GM12878 (cell line): ENCODE data around the gene GPHB5. TPM values are rescaled to one million over a fixed set of nuclear protein-coding genes. Genes with fewer than 3 reads are reported as not detected.

Experiments
- ATAC-seq: fragments of 200-7000 bp; cut with Tn5 transposase; 3 replicates; pipeline ENCODE4 v1.9.1; 2020; ENCODE audit warnings: mild to moderate bottlenecking, moderate library complexity
- BruUV-seq: library from RNA; stranded (reverse); fragments of 400-500 nt; replicated peaks from 2 replicates; lab custom pipeline; 2021; lab: Mats Ljungman, UMichigan
- CTCF ChIA-PET: fragments of 300-600 bp; sonication (Branson Sonifier 250); formaldehyde crosslinking; extraction: SDS; loops from one replicate; lab custom pipeline; 2021; ENCODE audit warnings: inconsistent platforms; lab: Yijun Ruan, JAX
- POLR2A ChIA-PET: fragments of 350-600 bp; formaldehyde crosslinking; extraction: SDS; loops from one replicate; lab custom pipeline; 2021; ENCODE audit warnings: inconsistent platforms; lab: Charles Lee
- RAD21 ChIA-PET: fragments of 300-600 bp; sonication (Branson Sonifier 250); formaldehyde crosslinking; loops from one replicate; lab custom pipeline; 2023; ENCODE audit warnings: antibody characterized with exemption; ENCODE audit not compliant: unreplicated experiment; lab: Charles Lee
- SMC1A ChIA-PET: fragments of 300-600 bp; sonication (Branson Sonifier 250); formaldehyde crosslinking; loops from one replicate; lab custom pipeline; 2023; ENCODE audit not compliant: unreplicated experiment, uncharacterized antibody; lab: Charles Lee
- DNase-seq: peaks from one replicate; pipeline ENCODE4 v3.0.0-alpha.2; 2011; ENCODE audit warnings: low read depth, low spot score
- FAIRE-seq: peaks from 3 replicates; lab custom pipeline; 2011; peaks lifted over from hg19 to GRCh38; lab: Jason Lieb, UNC
- H2AFZ ChIP-seq: 2 replicates; pipeline ENCODE4 v1.6.0; 2011; ENCODE audit warnings: low read depth, low read length, control low read depth; ENCODE audit not compliant: control insufficient read depth
- H3K27ac ChIP-seq: 2 replicates; pipeline ENCODE4 v1.5.1; 2011; ENCODE audit warnings: control low read depth; ENCODE audit not compliant: control insufficient read depth, insufficient read depth
- H3K27me3 ChIP-seq, 2 experiments: replicated peaks in 1 of 2; 2 replicates each; pipeline versions ENCODE4 v1.6.0 to v1.6.1; 2011; ENCODE audit warnings: low read length in 1 of 2; ENCODE audit not compliant: control insufficient read depth in 2 of 2, insufficient read depth in 2 of 2
- H3K36me3 ChIP-seq, 2 experiments: 2 replicates each; pipeline ENCODE4 v1.5.1; 2011; ENCODE audit warnings: low read length in 1 of 2; ENCODE audit not compliant: control insufficient read depth in 2 of 2, insufficient read depth in 2 of 2
- H3K4me1 ChIP-seq: 2 replicates; pipeline ENCODE4 v1.6.1; 2011; ENCODE audit warnings: mild to moderate bottlenecking, low read length, moderate library complexity, mixed read lengths; ENCODE audit not compliant: control insufficient read depth, insufficient read depth
- H3K4me2 ChIP-seq: 2 replicates; pipeline ENCODE4 v1.6.0; 2011; ENCODE audit warnings: control low read depth; ENCODE audit not compliant: control insufficient read depth, insufficient read depth
- H3K4me3 ChIP-seq: fragments of 200-600 bp; sonication (generic); 2 replicates; pipeline ENCODE4 v1.5.1; 2016
- H3K79me2 ChIP-seq: 2 replicates; pipeline ENCODE4 v1.6.0; 2011; ENCODE audit warnings: low read length; ENCODE audit not compliant: control insufficient read depth, insufficient read depth
- H3K9ac ChIP-seq: 2 replicates; pipeline ENCODE4 v1.8.0; 2011; ENCODE audit warnings: low read length, control low read depth, mixed read lengths; ENCODE audit not compliant: control insufficient read depth, insufficient read depth
- H3K9me3 ChIP-seq: replicated peaks from 3 replicates; pipeline ENCODE4 v1.5.1; 2011; ENCODE audit warnings: mild to moderate bottlenecking, low read length; ENCODE audit not compliant: control insufficient read depth, insufficient read depth
- H4K20me1 ChIP-seq: 2 replicates; pipeline ENCODE4 v1.6.0; 2011; ENCODE audit not compliant: control insufficient read depth, insufficient read depth
- BHLHE40 ChIP-seq, 2 experiments: fragments of 450-650 bp in 1 of 2; IDR thresholded peaks; 2 replicates each; pipeline ENCODE4 v1.6.1; 2011 to 2017; ENCODE audit warnings: low read depth in 2 of 2, borderline replicate concordance in 1 of 2, improper control_type of control experiment in 1 of 2, low read length in 1 of 2, mild to moderate bottlenecking in 1 of 2
- CEBPB ChIP-seq, 2 experiments: fragments of 150-350 bp in 1 of 2; IDR thresholded peaks; 2 replicates each; pipeline ENCODE4 v1.6.1; 2012 to 2014; ENCODE audit warnings: low read depth in 2 of 2, low read length in 2 of 2, borderline replicate concordance in 1 of 2, inconsistent platforms in 1 of 2
- DPF2 ChIP-seq: fragments of 450-650 bp; IDR thresholded peaks from 2 replicates; pipeline ENCODE4 v1.6.1; 2017; ENCODE audit warnings: mild to moderate bottlenecking
- EZH2 ChIP-seq: IDR thresholded peaks from 2 replicates; pipeline ENCODE4 v1.6.1; 2012; ENCODE audit warnings: low read depth, mild to moderate bottlenecking, control low read depth, inconsistent platforms, low read length, borderline replicate concordance; ENCODE audit not compliant: control insufficient read depth
- FOXK2 ChIP-seq: fragments of 450-650 bp; IDR thresholded peaks from 2 replicates; pipeline ENCODE4 v1.6.1; 2017; ENCODE audit warnings: mild to moderate bottlenecking, moderate library complexity
- MTA3 ChIP-seq: IDR thresholded peaks from 2 replicates; pipeline ENCODE4 v1.6.1; 2012; ENCODE audit warnings: low read length, inconsistent platforms, borderline replicate concordance
- RAD21 ChIP-seq: IDR thresholded peaks from 2 replicates; pipeline ENCODE4 v1.6.1; 2011; ENCODE audit warnings: mild to moderate bottlenecking, low read depth, low read length, moderate library complexity; ENCODE audit not compliant: insufficient read depth
- RAD51 ChIP-seq: fragments of 450-650 bp; IDR thresholded peaks from 2 replicates; pipeline ENCODE4 v1.6.1; 2016; ENCODE audit warnings: moderate library complexity, mild to moderate bottlenecking, inconsistent platforms
- RFX5 ChIP-seq: IDR thresholded peaks from 2 replicates; pipeline ENCODE4 v1.6.1; 2011; ENCODE audit warnings: low read depth, low read length, improper control_type of control experiment
- SREBF1 ChIP-seq: IDR thresholded peaks from 2 replicates; pipeline ENCODE4 v1.6.1; 2012; ENCODE audit warnings: mild to moderate bottlenecking, low read length
- ZZZ3 ChIP-seq: IDR thresholded peaks from 2 replicates; pipeline ENCODE4 v1.6.1; 2011; ENCODE audit warnings: low read depth; ENCODE audit not compliant: control insufficient read depth, insufficient read length
- WGBS: methylation state at CpG from one replicate; pipeline ENCODE4 v1.1.6; 2016; ENCODE audit warnings: low lambda C conversion rate; ENCODE audit not compliant: insufficient replicate concordance, insufficient coverage; ENCODE audit errors: missing lambda C conversion rate; 5-methylcytosine and 5-hydroxymethylcytosine counted together
- in situ Hi-C: fragments of 300-500 bp; cut with MboI; formaldehyde crosslinking; loops from 9 replicates; pipeline ENCODE4 v1.14.3; 2018; ENCODE audit warnings: mixed read lengths
- intact Hi-C: fragments of 100-400 bp; cut with micrococcal nuclease; formaldehyde crosslinking; loops from one replicate; pipeline ENCODE4 v1.14.2; 2022; ENCODE audit not compliant: unreplicated experiment
- polyA plus RNA-seq, 11 experiments: library from polyadenylated mRNA; depleted of rRNA in 4 of 11; unstranded in 6 of 11; stranded (reverse) in 5 of 11; fragments of >200 nt; fragmentation: Nextera tagmentation in 4 of 11; fragmentation: Illumina TruSeq in 1 of 11; extraction: Ambion mirVana in 4 of 11; extraction: Trizol in 1 of 11; gene quantifications; 1 replicate in 1 of 11; 2 replicates in 10 of 11; pipeline versions ENCODE4 v1.2.1 to v1.2.3, GENCODE V29; 2011 to 2016; ENCODE audit warnings: inconsistent platforms in 2 of 11, missing spikeins in 2 of 11, low read depth in 1 of 11
- total RNA-seq, 4 experiments: library from RNA; depleted of rRNA in 3 of 4; stranded (reverse); fragments of >200 nt in 3 of 4; fragmentation: Illumina TruSeq in 1 of 4; extraction: Trizol in 1 of 4; gene quantifications; 2 replicates each; pipeline versions ENCODE4 v1.2.1 to v1.2.3, GENCODE V29; 2013 to 2021
- TF ChIP-seq, protein P1 (sequence below), 3 experiments: IDR thresholded peaks in 2 of 3; conservative IDR thresholded peaks in 1 of 3; 2 replicates each; pipeline ENCODE4 v1.5.1; 2011; ENCODE audit warnings: low read depth in 3 of 3, low read length in 3 of 3, mild to moderate bottlenecking in 3 of 3, control low read depth in 2 of 3, moderate library complexity in 2 of 3, inconsistent platforms in 1 of 3, mixed read lengths in 1 of 3; ENCODE audit not compliant: control insufficient read depth in 2 of 3, insufficient read depth in 1 of 3; ENCODE audit errors: extremely low read depth in 1 of 3
- TF ChIP-seq, protein P2 (sequence below): fragments of 450-650 bp; IDR thresholded peaks from 2 replicates; pipeline ENCODE4 v1.6.1; 2016; ENCODE audit warnings: mild to moderate bottlenecking, moderate library complexity, borderline replicate concordance

GPHB5 gene
- total and polyA plus RNA-seq, 10 of the 15 experiments (the other 5 are each of a cell fraction or from before 2014, with no cell fraction given) = not detected

DNA sequence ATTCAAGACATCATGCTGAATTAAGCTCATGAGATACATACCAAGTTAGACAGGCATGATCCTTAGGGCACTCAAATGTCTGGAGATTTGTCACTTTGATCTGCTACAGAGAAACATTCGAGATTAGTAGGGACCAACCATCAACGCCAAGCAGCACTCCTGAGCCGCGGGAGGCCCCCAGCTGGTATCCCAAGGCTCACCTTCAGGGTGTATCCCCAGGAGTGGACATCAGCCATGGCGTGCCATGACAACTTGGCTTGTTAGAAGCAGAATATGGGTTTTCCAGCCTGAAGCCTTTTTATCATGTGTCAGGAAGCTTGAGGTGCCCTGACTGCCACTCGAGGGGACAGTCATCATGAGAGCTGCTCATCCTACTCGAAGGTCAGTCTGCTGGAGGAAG is 39.1 kb upstream of the GPHB5 start:
- SMC1A ChIA-PET = no interaction called here
- no peak for FAIRE-seq
- WGBS = 42% methylated on average over 7 of the region's 7 CpGs
- Histone ChIP-seq H2AFZ (no peak overlapping the region), H3K9me3 (no peaks in the 10 kb centered on the region), H3K27me3 (no peaks in the 10 kb centered on the region), H3K79me2 (no peaks in the 10 kb centered on the region), H3K27ac (no peak overlapping the region), H3K4me3 (no peak overlapping the region), H4K20me1 (no peaks in the 10 kb centered on the region), H3K36me3 (no peaks in the 10 kb centered on the region), H3K4me1 (no peaks in the 10 kb centered on the region), H3K4me2 (no peak overlapping the region), H3K9ac (no peak overlapping the region)
- TF ChIP-seq, protein P1, sequence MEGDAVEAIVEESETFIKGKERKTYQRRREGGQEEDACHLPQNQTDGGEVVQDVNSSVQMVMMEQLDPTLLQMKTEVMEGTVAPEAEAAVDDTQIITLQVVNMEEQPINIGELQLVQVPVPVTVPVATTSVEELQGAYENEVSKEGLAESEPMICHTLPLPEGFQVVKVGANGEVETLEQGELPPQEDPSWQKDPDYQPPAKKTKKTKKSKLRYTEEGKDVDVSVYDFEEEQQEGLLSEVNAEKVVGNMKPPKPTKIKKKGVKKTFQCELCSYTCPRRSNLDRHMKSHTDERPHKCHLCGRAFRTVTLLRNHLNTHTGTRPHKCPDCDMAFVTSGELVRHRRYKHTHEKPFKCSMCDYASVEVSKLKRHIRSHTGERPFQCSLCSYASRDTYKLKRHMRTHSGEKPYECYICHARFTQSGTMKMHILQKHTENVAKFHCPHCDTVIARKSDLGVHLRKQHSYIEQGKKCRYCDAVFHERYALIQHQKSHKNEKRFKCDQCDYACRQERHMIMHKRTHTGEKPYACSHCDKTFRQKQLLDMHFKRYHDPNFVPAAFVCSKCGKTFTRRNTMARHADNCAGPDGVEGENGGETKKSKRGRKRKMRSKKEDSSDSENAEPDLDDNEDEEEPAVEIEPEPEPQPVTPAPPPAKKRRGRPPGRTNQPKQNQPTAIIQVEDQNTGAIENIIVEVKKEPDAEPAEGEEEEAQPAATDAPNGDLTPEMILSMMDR (IDR thresholded peaks at IDR 0.05 in 2 of 3, conservative IDR thresholded peaks at IDR 0.05 in 1 of 3; ENCODE audit: control insufficient read depth in 2 of 3, extremely low read depth in 1 of 3, insufficient read depth in 1 of 3, low read depth in 3 of 3, low read length in 3 of 3) = no peak
- TF ChIP-seq, protein P2, sequence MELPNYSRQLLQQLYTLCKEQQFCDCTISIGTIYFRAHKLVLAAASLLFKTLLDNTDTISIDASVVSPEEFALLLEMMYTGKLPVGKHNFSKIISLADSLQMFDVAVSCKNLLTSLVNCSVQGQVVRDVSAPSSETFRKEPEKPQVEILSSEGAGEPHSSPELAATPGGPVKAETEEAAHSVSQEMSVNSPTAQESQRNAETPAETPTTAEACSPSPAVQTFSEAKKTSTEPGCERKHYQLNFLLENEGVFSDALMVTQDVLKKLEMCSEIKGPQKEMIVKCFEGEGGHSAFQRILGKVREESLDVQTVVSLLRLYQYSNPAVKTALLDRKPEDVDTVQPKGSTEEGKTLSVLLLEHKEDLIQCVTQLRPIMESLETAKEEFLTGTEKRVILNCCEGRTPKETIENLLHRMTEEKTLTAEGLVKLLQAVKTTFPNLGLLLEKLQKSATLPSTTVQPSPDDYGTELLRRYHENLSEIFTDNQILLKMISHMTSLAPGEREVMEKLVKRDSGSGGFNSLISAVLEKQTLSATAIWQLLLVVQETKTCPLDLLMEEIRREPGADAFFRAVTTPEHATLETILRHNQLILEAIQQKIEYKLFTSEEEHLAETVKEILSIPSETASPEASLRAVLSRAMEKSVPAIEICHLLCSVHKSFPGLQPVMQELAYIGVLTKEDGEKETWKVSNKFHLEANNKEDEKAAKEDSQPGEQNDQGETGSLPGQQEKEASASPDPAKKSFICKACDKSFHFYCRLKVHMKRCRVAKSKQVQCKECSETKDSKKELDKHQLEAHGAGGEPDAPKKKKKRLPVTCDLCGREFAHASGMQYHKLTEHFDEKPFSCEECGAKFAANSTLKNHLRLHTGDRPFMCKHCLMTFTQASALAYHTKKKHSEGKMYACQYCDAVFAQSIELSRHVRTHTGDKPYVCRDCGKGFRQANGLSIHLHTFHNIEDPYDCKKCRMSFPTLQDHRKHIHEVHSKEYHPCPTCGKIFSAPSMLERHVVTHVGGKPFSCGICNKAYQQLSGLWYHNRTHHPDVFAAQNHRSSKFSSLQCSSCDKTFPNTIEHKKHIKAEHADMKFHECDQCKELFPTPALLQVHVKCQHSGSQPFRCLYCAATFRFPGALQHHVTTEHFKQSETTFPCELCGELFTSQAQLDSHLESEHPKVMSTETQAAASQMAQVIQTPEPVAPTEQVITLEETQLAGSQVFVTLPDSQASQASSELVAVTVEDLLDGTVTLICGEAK = no peak
- TF ChIP-seq DPF2 (no peak), MTA3 (no peak), RAD51 (no peak), CEBPB (IDR thresholded peaks at IDR 0.05; ENCODE audit: borderline replicate concordance in 1 of 2, low read depth in 2 of 2, low read length in 2 of 2) (no peak), SREBF1 (no peak), BHLHE40 (IDR thresholded peaks at IDR 0.05; ENCODE audit: borderline replicate concordance in 1 of 2, low read depth in 2 of 2, low read length in 1 of 2) (no peak), RFX5 (no peak), FOXK2 (no peak), ZZZ3 (no peak), RAD21 (no peak), EZH2 (no peak)
- in situ Hi-C loops = no loop called here
- no TSS peak for BruUV-seq
- CTCF ChIA-PET = interaction anchor here (1.2 kb wide), 1 partner anchor 29 kb away, joined by 3 read pairs; no protein-coding TSS in a partner anchor
- ATAC-seq = no peak
- RAD21 ChIA-PET = no interaction called here
- DNase-seq = no peak
- intact Hi-C loops = no loop called here
- POLR2A ChIA-PET = no interaction called here
